ENCODE measurements around the gene FXYD6. TPM values are rescaled to one million over a fixed set of nuclear protein-coding genes. Genes with fewer than 3 reads are reported as not detected.
A peak's percentile ranks its signal among the peaks of the same experiment; 100 is the strongest.
"Not testable (repeated sequence)": the region's sequence is repeated elsewhere in the genome, so short reads cannot be mapped to it uniquely, and the experiment has no call there.

The FXYD6 gene
- total and polyA plus RNA-seq, 2 donors from 2014 or later: 57.8 to 62.7 TPM

DNA sequence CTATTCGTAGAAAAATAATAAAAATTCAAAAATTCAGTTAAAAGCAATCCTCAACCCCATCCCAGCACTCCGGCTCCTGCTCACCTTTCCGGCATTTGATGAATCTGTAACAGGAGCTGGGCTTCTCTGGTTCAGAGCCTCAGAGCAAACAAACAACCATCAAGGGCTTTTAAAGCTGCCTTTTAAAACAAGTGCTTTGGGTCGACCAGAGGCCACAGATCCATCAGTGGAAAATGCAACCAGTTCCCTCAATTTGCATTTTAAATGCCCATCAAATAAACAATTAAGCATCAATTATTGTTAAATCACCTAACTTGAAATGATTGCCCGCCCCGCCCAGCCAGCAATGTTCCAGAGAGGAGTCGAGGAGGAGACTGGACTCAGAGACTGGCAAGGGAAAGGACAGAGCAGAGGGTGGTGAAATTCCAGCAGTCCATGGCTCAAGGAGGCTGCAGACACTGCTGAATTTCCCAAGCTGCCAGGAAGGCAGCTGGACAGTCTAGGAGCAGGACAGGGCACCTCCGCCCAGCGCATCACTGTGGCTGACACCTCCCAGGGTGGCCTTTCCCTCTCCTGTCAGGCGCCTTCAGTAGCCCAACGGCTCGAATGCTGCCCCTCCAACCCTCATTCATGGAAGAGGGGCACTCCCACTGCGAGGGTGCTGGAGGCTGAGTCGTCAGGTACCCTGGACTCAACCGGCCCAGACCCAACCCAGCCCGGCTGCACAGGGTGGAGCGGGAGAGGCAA is 7.5 kb downstream of the FXYD6 start:
- H3K36me3 ChIP-seq (ENCODE audit: control insufficient read depth in 2 of 3, insufficient read depth in 3 of 3, low read length in 3 of 3): no peaks in the 10 kb centered on the region
- H3K27ac ChIP-seq (ENCODE audit: low read depth in 2 of 2, low read length in 2 of 2): peak overlapping the region in 1 of 2 donors; percentile 45
- H3K4me1 ChIP-seq (ENCODE audit: control insufficient read depth in 2 of 3, insufficient read depth in 2 of 3, low read depth in 1 of 3, low read length in 3 of 3): peaks cover 0 to 7% (median 6%) of the 10 kb centered on the region in 3 donors
- DNase-seq: peak in 3 of 5 donors; percentile 45 to 80 (median 78)
- TF ChIP-seq, protein P1, sequence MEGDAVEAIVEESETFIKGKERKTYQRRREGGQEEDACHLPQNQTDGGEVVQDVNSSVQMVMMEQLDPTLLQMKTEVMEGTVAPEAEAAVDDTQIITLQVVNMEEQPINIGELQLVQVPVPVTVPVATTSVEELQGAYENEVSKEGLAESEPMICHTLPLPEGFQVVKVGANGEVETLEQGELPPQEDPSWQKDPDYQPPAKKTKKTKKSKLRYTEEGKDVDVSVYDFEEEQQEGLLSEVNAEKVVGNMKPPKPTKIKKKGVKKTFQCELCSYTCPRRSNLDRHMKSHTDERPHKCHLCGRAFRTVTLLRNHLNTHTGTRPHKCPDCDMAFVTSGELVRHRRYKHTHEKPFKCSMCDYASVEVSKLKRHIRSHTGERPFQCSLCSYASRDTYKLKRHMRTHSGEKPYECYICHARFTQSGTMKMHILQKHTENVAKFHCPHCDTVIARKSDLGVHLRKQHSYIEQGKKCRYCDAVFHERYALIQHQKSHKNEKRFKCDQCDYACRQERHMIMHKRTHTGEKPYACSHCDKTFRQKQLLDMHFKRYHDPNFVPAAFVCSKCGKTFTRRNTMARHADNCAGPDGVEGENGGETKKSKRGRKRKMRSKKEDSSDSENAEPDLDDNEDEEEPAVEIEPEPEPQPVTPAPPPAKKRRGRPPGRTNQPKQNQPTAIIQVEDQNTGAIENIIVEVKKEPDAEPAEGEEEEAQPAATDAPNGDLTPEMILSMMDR (IDR thresholded peaks at IDR 0.05; ENCODE audit: borderline replicate concordance, extremely low read depth, insufficient read depth): no peak
- no peaks in the 10 kb centered on the region for H3K27me3 ChIP-seq (ENCODE audit: control insufficient read depth, insufficient read depth, low read length)
- H3K9ac ChIP-seq (ENCODE audit: low read length in 3 of 3): no peak overlapping the region
- H3K9me3 ChIP-seq (ENCODE audit: control insufficient read depth in 2 of 3, insufficient read depth in 1 of 3, low read length in 3 of 3): no peaks in the 10 kb centered on the region
- no peak for FAIRE-seq
- intact Hi-C loops (cut with DNase I): no loop called here
- no peak overlapping the region for H3K4me3 ChIP-seq (ENCODE audit: low read length in 3 of 3)

DNA sequence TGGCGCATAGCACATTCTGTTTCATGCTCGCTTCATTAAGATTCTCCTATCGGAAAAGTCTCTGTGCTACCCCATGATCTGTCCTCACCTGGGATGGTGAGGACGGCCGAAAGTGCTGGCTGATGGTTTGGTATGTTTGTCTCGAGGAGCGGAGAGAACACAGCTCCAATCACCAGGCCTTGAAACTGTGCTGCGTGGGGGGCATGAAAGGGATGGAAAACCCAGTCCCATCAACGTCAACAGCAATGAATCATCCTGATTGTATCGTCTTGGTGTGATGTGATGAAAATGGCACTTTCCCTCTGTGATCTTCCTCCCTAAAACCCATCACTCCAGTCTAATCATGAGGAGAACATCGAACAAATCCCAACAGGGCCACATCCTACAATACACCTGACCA is 8.4 kb downstream of the FXYD6 start:
- Histone ChIP-seq H3K4me1 (ENCODE audit: control insufficient read depth in 2 of 3, insufficient read depth in 2 of 3, low read depth in 1 of 3, low read length in 3 of 3) (peaks cover 0 to 7% (median 6%) of the 10 kb centered on the region in 3 donors), H3K36me3 (ENCODE audit: control insufficient read depth in 2 of 3, insufficient read depth in 3 of 3, low read length in 3 of 3) (no peaks in the 10 kb centered on the region), H3K27me3 (ENCODE audit: control insufficient read depth, insufficient read depth, low read length) (no peaks in the 10 kb centered on the region), H3K9ac (ENCODE audit: low read length in 3 of 3) (no peak overlapping the region), H3K4me3 (ENCODE audit: low read length in 3 of 3) (no peak overlapping the region), H3K27ac (ENCODE audit: low read depth in 2 of 2, low read length in 2 of 2) (no peak overlapping the region), H3K9me3 (ENCODE audit: control insufficient read depth in 2 of 3, insufficient read depth in 1 of 3, low read length in 3 of 3) (no peaks in the 10 kb centered on the region)
- TF ChIP-seq, protein P1 (IDR thresholded peaks at IDR 0.05; ENCODE audit: borderline replicate concordance, extremely low read depth, insufficient read depth): no peak
- intact Hi-C loops (cut with DNase I): no loop called here
- DNase-seq (peak in 2 of 5 donors; percentile 60 to 76), FAIRE-seq (no peak)

DNA sequence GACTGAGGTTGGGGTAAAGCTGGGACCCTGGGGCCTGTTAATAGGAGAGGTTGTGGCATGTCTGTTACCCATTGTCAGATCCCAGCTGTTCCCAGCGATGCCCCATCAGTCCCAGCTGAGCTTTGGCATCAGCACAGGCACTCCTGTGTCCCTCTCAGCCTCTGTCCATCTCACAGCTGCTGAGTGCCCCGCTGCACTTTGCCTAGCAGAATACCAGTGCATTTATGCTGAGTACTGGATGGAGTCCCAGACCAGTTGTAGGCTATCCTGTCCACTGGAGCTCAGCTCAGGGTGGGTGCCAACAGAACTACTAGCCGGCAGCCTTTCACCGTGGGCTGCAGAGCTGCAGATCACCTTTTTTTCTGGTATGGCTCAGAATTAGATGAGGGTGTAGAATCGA is 9.9 kb downstream of the FXYD6 start:
- Histone ChIP-seq H3K27ac (ENCODE audit: low read depth in 2 of 2, low read length in 2 of 2) (no peak overlapping the region), H3K9ac (ENCODE audit: low read length in 3 of 3) (no peak overlapping the region), H3K4me3 (ENCODE audit: low read length in 3 of 3) (no peak overlapping the region), H3K36me3 (ENCODE audit: control insufficient read depth in 2 of 3, insufficient read depth in 3 of 3, low read length in 3 of 3) (no peaks in the 10 kb centered on the region), H3K4me1 (ENCODE audit: control insufficient read depth in 2 of 3, insufficient read depth in 2 of 3, low read depth in 1 of 3, low read length in 3 of 3) (peaks cover 0 to 11% (median 0%) of the 10 kb centered on the region in 3 donors), H3K9me3 (ENCODE audit: control insufficient read depth in 2 of 3, insufficient read depth in 1 of 3, low read length in 3 of 3) (no peaks in the 10 kb centered on the region), H3K27me3 (ENCODE audit: control insufficient read depth, insufficient read depth, low read length) (no peaks in the 10 kb centered on the region)
- TF ChIP-seq, protein P1 (IDR thresholded peaks at IDR 0.05; ENCODE audit: borderline replicate concordance, extremely low read depth, insufficient read depth): no peak
- no peak for FAIRE-seq
- intact Hi-C loops (cut with DNase I): no loop called here
- DNase-seq: peak in 1 of 5 donors; percentile 10

DNA sequence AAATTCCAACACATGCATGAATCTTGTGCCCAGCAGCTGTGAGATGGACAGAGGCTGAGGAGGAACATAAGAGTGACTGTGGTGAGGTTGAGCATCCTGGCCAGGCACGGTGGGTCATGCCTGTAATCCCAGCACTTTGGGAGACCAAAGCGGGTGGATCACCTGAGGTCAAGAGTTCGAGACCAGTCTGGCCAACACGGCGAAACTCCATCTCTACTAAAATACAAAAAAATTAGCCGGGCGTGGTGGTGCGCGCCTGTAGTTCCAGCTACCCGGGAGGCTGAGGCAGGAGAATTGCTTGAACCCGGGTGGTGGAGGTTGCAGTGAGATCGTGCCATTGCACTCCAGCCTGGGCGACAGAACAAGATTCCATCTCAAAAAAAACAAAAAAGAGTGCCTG is 10.9 kb downstream of the FXYD6 start:
- H3K27ac ChIP-seq (ENCODE audit: low read depth in 2 of 2, low read length in 2 of 2); intact Hi-C loops (cut with DNase I); H3K27me3 ChIP-seq (ENCODE audit: control insufficient read depth, insufficient read depth, low read length); H3K9ac ChIP-seq (ENCODE audit: low read length in 3 of 3); H3K9me3 ChIP-seq (ENCODE audit: control insufficient read depth in 2 of 3, insufficient read depth in 1 of 3, low read length in 3 of 3); H3K4me3 ChIP-seq (ENCODE audit: low read length in 3 of 3); H3K36me3 ChIP-seq (ENCODE audit: control insufficient read depth in 2 of 3, insufficient read depth in 3 of 3, low read length in 3 of 3); FAIRE-seq: not testable (repeated sequence)
- H3K4me1 ChIP-seq (ENCODE audit: control insufficient read depth in 2 of 3, insufficient read depth in 2 of 3, low read depth in 1 of 3, low read length in 3 of 3): peaks cover 0 to 14% (median 0%) of the 10 kb centered on the region in 3 donors
- peak in 1 of 5 donors; percentile 13 for DNase-seq
